GM12891 (cell line): ENCODE data around the gene MRPL32.

Experiments used
- DNase-seq: peaks from one replicate; pipeline ENCODE4 v3.0.0; 2011; ENCODE audit warnings: low spot score; ENCODE audit not compliant: insufficient read length
- FAIRE-seq: peaks from 2 replicates; lab custom pipeline; 2011; peaks lifted over from hg19 to GRCh38; lab: Jason Lieb, UNC
- PAX5 ChIP-seq: IDR thresholded peaks from 2 replicates; pipeline ENCODE4 v1.6.1; 2011; ENCODE audit warnings: low read length, moderate library complexity, mild to moderate bottlenecking; ENCODE audit not compliant: insufficient read depth, severe bottlenecking
- POLR2A ChIP-seq: IDR thresholded peaks from 2 replicates; pipeline ENCODE4 v1.6.1; 2011; ENCODE audit warnings: low read depth, low read length, control low read depth
- POLR2AphosphoS5 ChIP-seq: IDR thresholded peaks from 2 replicates; pipeline ENCODE4 v1.6.1; 2011; ENCODE audit warnings: low read depth, low read length, control low read depth
- POU2F2 ChIP-seq: IDR thresholded peaks from 2 replicates; pipeline ENCODE4 v1.6.1; 2011; ENCODE audit warnings: low read depth, mild to moderate bottlenecking, control low read depth, low read length, moderate library complexity
- SPI1 ChIP-seq: IDR thresholded peaks from 2 replicates; pipeline ENCODE4 v1.6.1; 2011; ENCODE audit warnings: low read depth, low read length, control low read depth
- TAF1 ChIP-seq: IDR thresholded peaks from 2 replicates; pipeline ENCODE4 v1.6.1; 2011; ENCODE audit warnings: low read depth, low read length, control low read depth

Gene MRPL32

GRCh38 chr7:42925630-42926029 lies 6.5 kb upstream of the MRPL32 start:
- TF ChIP-seq POLR2A (no peak), SPI1 (no peak), TAF1 (no peak), PAX5 (no peak), POU2F2 (no peak), POLR2AphosphoS5 (no peak)
- FAIRE-seq: peak; percentile 28
- no peak for DNase-seq

- no peak for DNase-seq
- FAIRE-seq: no peak
- TF ChIP-seq SPI1 (peak; percentile 88), TAF1 (no peak)
These were observed 6.0 kb upstream of the MRPL32 start for GRCh38 chr7:42926204-42926603.

GRCh38 chr7:42928754-42929153 lies 3.4 kb upstream of the MRPL32 start:
- TF ChIP-seq TAF1 (no peak), PAX5 (no peak), SPI1 (peak; percentile 77), POLR2A (no peak)
- no peak for DNase-seq
- FAIRE-seq: no peak

- no peak for FAIRE-seq
- no peak for TF ChIP-seq SPI1
- TF ChIP-seq TAF1: no peak
- TF ChIP-seq POLR2AphosphoS5: no peak
- TF ChIP-seq POLR2A: no peak
- TF ChIP-seq PAX5: no peak
- no peak for TF ChIP-seq POU2F2
These were observed 2.7 kb upstream of the MRPL32 start for GRCh38 chr7:42929449-42929848.

GRCh38 chr7:42930889-42931288 lies 1.3 kb upstream of the MRPL32 start:
- no peak for FAIRE-seq
- TF ChIP-seq POLR2A (no peak), POLR2AphosphoS5 (no peak), SPI1 (no peak), TAF1 (no peak), PAX5 (no peak), POU2F2 (no peak)
- no peak for DNase-seq

More at GRCh38 chr7:42929449-42929848, 2.7 kb upstream of the MRPL32 start:
- no peak for DNase-seq

GRCh38 chr7:42931447-42931833 lies 736 bp upstream of the MRPL32 start:
- FAIRE-seq: no peak
- TF ChIP-seq POLR2AphosphoS5: no peak
- TF ChIP-seq POLR2A: no peak
- TF ChIP-seq SPI1: no peak
- TF ChIP-seq TAF1: no peak
- TF ChIP-seq PAX5: no peak
- TF ChIP-seq POU2F2: no peak
- DNase-seq: no peak

- TF ChIP-seq POLR2AphosphoS5 (no peak), PAX5 (no peak), SPI1 (no peak), POU2F2 (no peak), TAF1 (no peak), POLR2A (no peak)
- DNase-seq: no peak
- peak; percentile 9 for FAIRE-seq
These were observed 825 bp downstream of the MRPL32 start for GRCh38 chr7:42932811-42933591.

- FAIRE-seq (no peak), DNase-seq (no peak)
- TF ChIP-seq POLR2AphosphoS5: no peak
- no peak for TF ChIP-seq SPI1
- TF ChIP-seq PAX5: no peak
- no peak for TF ChIP-seq POU2F2
- no peak for TF ChIP-seq POLR2A
- no peak for TF ChIP-seq TAF1
These were observed 2.1 kb downstream of the MRPL32 start for GRCh38 chr7:42934291-42934690.

GRCh38 chr7:42935861-42936260 lies 3.7 kb downstream of the MRPL32 start:
- TF ChIP-seq POU2F2 (no peak), SPI1 (no peak), TAF1 (no peak), POLR2AphosphoS5 (no peak), POLR2A (no peak), PAX5 (no peak)
- no peak for DNase-seq
- FAIRE-seq: no peak
